Measurements from ENCODE around the gene OR10AD1. TPM values are rescaled to one million over a fixed set of nuclear protein-coding genes. Genes with fewer than 3 reads are reported as not detected.
A peak's percentile ranks its signal among the peaks of the same experiment; 100 is the strongest.
"Not testable (repeated sequence)": the region's sequence is repeated elsewhere in the genome, so short reads cannot be mapped to it uniquely, and the experiment has no call there.

OR10AD1 gene
- not detected for total RNA-seq

GRCh38 chr12:48203192-48203591 lies at the start of gene OR10AD1:
TSS of gene OR10AD1 (minus strand) at chr12:48203292. CDS start at chr12:48203292, 0 bp downstream.
- intact Hi-C loops (cut with DNase I) = no loop called here
- no peak for TF ChIP-seq CTCF (IDR thresholded peaks at IDR 0.05)
- no peak for TF ChIP-seq POLR2A (IDR thresholded peaks at IDR 0.05)
- no peaks in the 10 kb centered on the region for H3K36me3 ChIP-seq
- no peak within 1 kb of the TSS for H3K27ac ChIP-seq
- 80 to 89% methylated on average over 4 of the region's 4 CpGs for WGBS, 2 donors
- H3K4me3 ChIP-seq (replicated peaks in 1 of 3) = no peak within 1 kb of the TSS
- DNase-seq = no peak
- H3K9me3 ChIP-seq = no peaks in the 10 kb centered on the region
- peaks cover 5 to 22% of the 10 kb centered on the region in 2 donors for H3K4me1 ChIP-seq
- H3K27me3 ChIP-seq = no peaks in the 10 kb centered on the region

- Histone ChIP-seq H3K36me3 (no peaks in the 10 kb centered on the region), H3K4me3 (replicated peaks in 1 of 3) (no peak overlapping the region), H3K27ac (no peak overlapping the region), H3K4me1 (no peaks in the 10 kb centered on the region), H3K9me3 (no peaks in the 10 kb centered on the region), H3K27me3 (no peaks in the 10 kb centered on the region)
- 80 to 90% methylated on average over 5 of the region's 5 CpGs for WGBS, 2 donors
- DNase-seq = no peak
- intact Hi-C loops (cut with DNase I) = no loop called here
- TF ChIP-seq POLR2A (IDR thresholded peaks at IDR 0.05) (no peak), CTCF (IDR thresholded peaks at IDR 0.05) (no peak)
Observed at GRCh38 chr12:48247181-48247966, 44.3 kb upstream of the OR10AD1 start.

- Histone ChIP-seq H3K27me3 (no peaks in the 10 kb centered on the region), H3K36me3 (no peaks in the 10 kb centered on the region), H3K27ac (no peak overlapping the region), H3K4me1 (peaks cover 0 to 5% of the 10 kb centered on the region in 2 donors), H3K4me3 (replicated peaks in 1 of 3) (no peak overlapping the region), H3K9me3 (no peaks in the 10 kb centered on the region)
- intact Hi-C loops (cut with DNase I) = no loop called here
- DNase-seq = peak in 1 of 2 donors; percentile 4
- TF ChIP-seq CTCF (IDR thresholded peaks at IDR 0.05) (no peak), POLR2A (IDR thresholded peaks at IDR 0.05) (no peak)
- WGBS, 2 donors = 35 to 47% methylated on average over 3 of the region's 3 CpGs
Observed at GRCh38 chr12:48237162-48237561, 34.1 kb upstream of the OR10AD1 start.

GRCh38 chr12:48235796-48236333 lies 32.8 kb upstream of the OR10AD1 start:
- H3K4me1 ChIP-seq = peaks cover 0 to 5% of the 10 kb centered on the region in 2 donors
- no peaks in the 10 kb centered on the region for H3K36me3 ChIP-seq
- no peaks in the 10 kb centered on the region for H3K27me3 ChIP-seq
- 79% methylated on average over 4 of the region's 4 CpGs for WGBS, 2 donors
- H3K4me3 ChIP-seq (replicated peaks in 1 of 3) = no peak overlapping the region
- H3K27ac ChIP-seq = no peak overlapping the region
- TF ChIP-seq POLR2A (IDR thresholded peaks at IDR 0.05) = no peak
- no peak for TF ChIP-seq CTCF (IDR thresholded peaks at IDR 0.05)
- H3K9me3 ChIP-seq = no peaks in the 10 kb centered on the region
- DNase-seq = no peak
- intact Hi-C loops (cut with DNase I) = no loop called here

- H3K4me1 ChIP-seq; H3K4me3 ChIP-seq (replicated peaks in 1 of 3); H3K27ac ChIP-seq; H3K9me3 ChIP-seq; H3K27me3 ChIP-seq; intact Hi-C loops (cut with DNase I); DNase-seq; H3K36me3 ChIP-seq: not testable (repeated sequence)
- whole genome bisulfite sequencing, 2 donors = 91 to 96% methylated on average over 2 of the region's 2 CpGs
Observed at GRCh38 chr12:48231169-48231958, 28.3 kb upstream of the OR10AD1 start.

GRCh38 chr12:48224533-48224932 lies 21.4 kb upstream of the OR10AD1 start:
- H3K27me3 ChIP-seq; H3K36me3 ChIP-seq; intact Hi-C loops (cut with DNase I); H3K9me3 ChIP-seq; DNase-seq; H3K4me1 ChIP-seq; H3K27ac ChIP-seq; H3K4me3 ChIP-seq (replicated peaks in 1 of 3): not testable (repeated sequence)
- WGBS, 2 donors = 84 to 91% methylated on average over 3 of the region's 3 CpGs

Measured in thyroid gland (tissue), 4 donors.